Activated CD4-positive, alpha-beta T cell treated with anti-CD3 and anti-CD28 coated beads for 1 hour (primary cell): Measurements from ENCODE around the gene NRDC.
"Not testable (repeated sequence)": the region's sequence is repeated elsewhere in the genome, so short reads cannot be mapped to it uniquely, and the experiment has no call there.

ENCODE experiments used
- DNase-seq: peaks from one replicate; pipeline ENCODE4 v3.0.0-alpha.2; 2020

Gene NRDC

GRCh38 chr1:51878616-51879336 is at the start of gene NRDC:
Gene NRDC (minus strand): TSS chr1:51878727. CDS start chr1:51878615, 112 bp downstream.
- DNase-seq: peak; percentile 99

- DNase-seq: no peak
Observed at GRCh38 chr1:51927029-51927428, 48.5 kb upstream of the NRDC start.

GRCh38 chr1:51926171-51926812 is 47.8 kb upstream of the NRDC start:
- DNase-seq: no peak

- DNase-seq: no peak
Observed at GRCh38 chr1:51924455-51924854, 45.9 kb upstream of the NRDC start.

- DNase-seq: no peak
Observed at GRCh38 chr1:51922040-51922439, 43.5 kb upstream of the NRDC start.

GRCh38 chr1:51920130-51920529 is 41.6 kb upstream of the NRDC start:
- no peak for DNase-seq

GRCh38 chr1:51919684-51920083 is 41.2 kb upstream of the NRDC start:
- no peak for DNase-seq

GRCh38 chr1:51916587-51917405 is 38.3 kb upstream of the NRDC start:
- DNase-seq: no peak

GRCh38 chr1:51915951-51916350 is 37.4 kb upstream of the NRDC start:
- DNase-seq: no peak

GRCh38 chr1:51912881-51913280 is 34.4 kb upstream of the NRDC start:
- DNase-seq: no peak

- no peak for DNase-seq
Observed at GRCh38 chr1:51910221-51911000, 31.9 kb upstream of the NRDC start.

GRCh38 chr1:51908499-51908898 is 30.0 kb upstream of the NRDC start:
- DNase-seq: no peak

- no peak for DNase-seq
Observed at GRCh38 chr1:51907079-51907702, 28.7 kb upstream of the NRDC start.

GRCh38 chr1:51906306-51907078 is 28.0 kb upstream of the NRDC start:
- DNase-seq: no peak

- no peak for DNase-seq
Observed at GRCh38 chr1:51902456-51902855, 23.9 kb upstream of the NRDC start.

- DNase-seq: no peak
Observed at GRCh38 chr1:51901151-51901550, 22.6 kb upstream of the NRDC start.

- no peak for DNase-seq
Observed at GRCh38 chr1:51899022-51899421, 20.5 kb upstream of the NRDC start.

GRCh38 chr1:51898090-51898734 is 19.7 kb upstream of the NRDC start:
- DNase-seq: no peak

- no peak for DNase-seq
Observed at GRCh38 chr1:51897699-51898031, 19.1 kb upstream of the NRDC start.

GRCh38 chr1:51894748-51895147 is 16.2 kb upstream of the NRDC start:
- not testable (repeated sequence) for DNase-seq

GRCh38 chr1:51878308-51878615 is 265 bp downstream of the NRDC start:
- DNase-seq: no peak
